Immature natural killer cell (primary cell): ENCODE measurements around the gene RPL38. TPM values are rescaled to one million over a fixed set of nuclear protein-coding genes. Genes with fewer than 3 reads are reported as not detected.

Experiments
- DNase-seq, 3 donors: peaks; one replicate each; pipeline ENCODE4 v3.0.0; 2022; ENCODE audit warnings: mixed read lengths in 1 of 3
- H3K27ac Mint-ChIP-seq, 6 donors: one replicate each; pipeline ENCODE4 v1.8.0; 2020; ENCODE audit warnings: mixed read lengths in 6 of 6, mild to moderate bottlenecking in 5 of 6, inconsistent platforms in 4 of 6, moderate library complexity in 3 of 6
- H3K27me3 Mint-ChIP-seq, 3 donors: one replicate each; pipeline ENCODE4 v1.8.0; 2020 to 2021; ENCODE audit warnings: low read depth in 3 of 3, mild to moderate bottlenecking in 3 of 3, mixed read lengths in 3 of 3, moderate library complexity in 3 of 3, inconsistent platforms in 1 of 3
- H3K36me3 Mint-ChIP-seq, 3 donors: one replicate each; pipeline ENCODE4 v1.8.0; 2020; ENCODE audit warnings: mixed read lengths in 3 of 3, inconsistent platforms in 2 of 3, mild to moderate bottlenecking in 2 of 3
- H3K4me1 Mint-ChIP-seq, 2 donors: one replicate each; pipeline ENCODE4 v1.8.0; 2020; ENCODE audit warnings: inconsistent platforms in 2 of 2, mild to moderate bottlenecking in 2 of 2, mixed read lengths in 2 of 2, moderate library complexity in 1 of 2
- H3K4me3 Mint-ChIP-seq, 5 donors: one replicate each; pipeline ENCODE4 v1.8.0; 2020; ENCODE audit warnings: mild to moderate bottlenecking in 5 of 5, mixed read lengths in 5 of 5, inconsistent platforms in 3 of 5, moderate library complexity in 3 of 5
- H3K9me3 Mint-ChIP-seq, 6 donors: one replicate each; pipeline ENCODE4 v1.8.0; 2020; ENCODE audit warnings: mild to moderate bottlenecking in 6 of 6, mixed read lengths in 6 of 6, inconsistent platforms in 4 of 6, moderate library complexity in 3 of 6
- polyA plus RNA-seq, 3 donors: library from polyadenylated mRNA; unstranded; fragments of 300-500 nt; fragmentation: Illumina TruSeq; gene quantifications; one replicate each; pipeline ENCODE4 v1.2.3, GENCODE V29; 2021

The RPL38 gene
- polyA plus RNA-seq, 3 donors from 2014 or later = 638 to 1,583 (median 956) TPM

GRCh38 chr17:74217037-74217730 lies 13.7 kb downstream of the RPL38 start:
- peaks cover 5 to 8% (median 5%) of the 10 kb centered on the region in 3 donors for H3K27me3 Mint-ChIP-seq
- no peaks in the 10 kb centered on the region for H3K9me3 Mint-ChIP-seq
- peaks cover 0 to 4% (median 4%) of the 10 kb centered on the region in 3 donors for H3K36me3 Mint-ChIP-seq
- H3K4me1 Mint-ChIP-seq = peaks cover 20 to 40% of the 10 kb centered on the region in 2 donors
- no peak overlapping the region for H3K27ac Mint-ChIP-seq
- no peak for DNase-seq
- H3K4me3 Mint-ChIP-seq = no peak overlapping the region

GRCh38 chr17:74217888-74218287 lies 14.4 kb downstream of the RPL38 start:
- H3K9me3 Mint-ChIP-seq = no peaks in the 10 kb centered on the region
- peaks cover 14 to 33% of the 10 kb centered on the region in 2 donors for H3K4me1 Mint-ChIP-seq
- H3K4me3 Mint-ChIP-seq = no peak overlapping the region
- no peak overlapping the region for H3K27ac Mint-ChIP-seq
- no peak for DNase-seq
- peaks cover 1 to 6% (median 3%) of the 10 kb centered on the region in 3 donors for H3K27me3 Mint-ChIP-seq
- H3K36me3 Mint-ChIP-seq = peaks cover 0 to 4% (median 4%) of the 10 kb centered on the region in 3 donors

- no peak for DNase-seq
- H3K36me3 Mint-ChIP-seq = peaks cover 0 to 4% (median 4%) of the 10 kb centered on the region in 3 donors
- no peak overlapping the region for H3K4me3 Mint-ChIP-seq
- H3K4me1 Mint-ChIP-seq = peaks cover 9 to 29% of the 10 kb centered on the region in 2 donors
- no peaks in the 10 kb centered on the region for H3K9me3 Mint-ChIP-seq
- no peak overlapping the region for H3K27ac Mint-ChIP-seq
- peaks cover 1 to 4% (median 3%) of the 10 kb centered on the region in 3 donors for H3K27me3 Mint-ChIP-seq
These were observed 15.0 kb downstream of the RPL38 start for GRCh38 chr17:74218436-74218835.

GRCh38 chr17:74219576-74220133 lies 16.2 kb downstream of the RPL38 start:
- no peak overlapping the region for H3K4me3 Mint-ChIP-seq
- no peaks in the 10 kb centered on the region for H3K9me3 Mint-ChIP-seq
- DNase-seq = no peak
- H3K36me3 Mint-ChIP-seq = peaks cover 8 to 9% (median 8%) of the 10 kb centered on the region in 3 donors
- peaks cover under 1 to 17% of the 10 kb centered on the region in 2 donors for H3K4me1 Mint-ChIP-seq
- H3K27ac Mint-ChIP-seq = peak overlapping the region in 1 of 6 donors; percentile 3
- H3K27me3 Mint-ChIP-seq = peaks cover 1 to 4% (median 3%) of the 10 kb centered on the region in 3 donors

- Mint-ChIP-seq H3K4me3 (no peak overlapping the region), H3K27me3 (peaks cover 1 to 4% (median 3%) of the 10 kb centered on the region in 3 donors), H3K27ac (no peak overlapping the region), H3K9me3 (no peaks in the 10 kb centered on the region), H3K4me1 (peaks cover 0 to 11% of the 10 kb centered on the region in 2 donors), H3K36me3 (peaks cover 8 to 9% (median 8%) of the 10 kb centered on the region in 3 donors)
- DNase-seq = no peak
These were observed 16.7 kb downstream of the RPL38 start for GRCh38 chr17:74220219-74220618.

GRCh38 chr17:74220946-74221818 lies 17.7 kb downstream of the RPL38 start:
- H3K27ac Mint-ChIP-seq = no peak overlapping the region

GRCh38 chr17:74222399-74222798 lies 18.9 kb downstream of the RPL38 start:
- Mint-ChIP-seq H3K9me3 (no peaks in the 10 kb centered on the region), H3K36me3 (peaks cover 8 to 13% (median 12%) of the 10 kb centered on the region in 3 donors), H3K27me3 (peaks cover 0 to 1% (median 1%) of the 10 kb centered on the region in 3 donors), H3K4me3 (no peak overlapping the region), H3K4me1 (no peaks in the 10 kb centered on the region), H3K27ac (no peak overlapping the region)
- DNase-seq = no peak

More at GRCh38 chr17:74220946-74221818, 17.7 kb downstream of the RPL38 start:
- Mint-ChIP-seq H3K4me3 (no peak overlapping the region), H3K36me3 (peaks cover 8 to 13% (median 12%) of the 10 kb centered on the region in 3 donors), H3K27me3 (peaks cover 1 to 3% (median 2%) of the 10 kb centered on the region in 3 donors), H3K4me1 (peaks cover 0 to 1% of the 10 kb centered on the region in 2 donors), H3K9me3 (no peaks in the 10 kb centered on the region)
- no peak for DNase-seq

- DNase-seq = no peak
- peaks cover 0 to 1% (median 0%) of the 10 kb centered on the region in 3 donors for H3K27me3 Mint-ChIP-seq
- peaks cover 8 to 13% (median 12%) of the 10 kb centered on the region in 3 donors for H3K36me3 Mint-ChIP-seq
- H3K4me1 Mint-ChIP-seq = no peaks in the 10 kb centered on the region
- H3K4me3 Mint-ChIP-seq = no peak overlapping the region
- H3K9me3 Mint-ChIP-seq = no peaks in the 10 kb centered on the region
- no peak overlapping the region for H3K27ac Mint-ChIP-seq
These were observed 20.4 kb downstream of the RPL38 start for GRCh38 chr17:74223901-74224300.

- DNase-seq = no peak
- H3K4me1 Mint-ChIP-seq = no peaks in the 10 kb centered on the region
- no peaks in the 10 kb centered on the region for H3K9me3 Mint-ChIP-seq
- no peak overlapping the region for H3K4me3 Mint-ChIP-seq
- no peak overlapping the region for H3K27ac Mint-ChIP-seq
- no peaks in the 10 kb centered on the region for H3K27me3 Mint-ChIP-seq
- H3K36me3 Mint-ChIP-seq = peaks cover 8 to 9% (median 8%) of the 10 kb centered on the region in 3 donors
These were observed 21.7 kb downstream of the RPL38 start for GRCh38 chr17:74224959-74225725.

GRCh38 chr17:74226252-74226651 lies 22.8 kb downstream of the RPL38 start:
- no peak for DNase-seq
- Mint-ChIP-seq H3K27ac (peak overlapping the region in 2 of 6 donors; percentile 13 to 25), H3K27me3 (no peaks in the 10 kb centered on the region), H3K4me3 (no peak overlapping the region), H3K36me3 (peaks cover 8 to 15% (median 10%) of the 10 kb centered on the region in 3 donors), H3K9me3 (no peaks in the 10 kb centered on the region), H3K4me1 (no peaks in the 10 kb centered on the region)

- H3K27me3 Mint-ChIP-seq = no peaks in the 10 kb centered on the region
- H3K27ac Mint-ChIP-seq = peak overlapping the region in 1 of 6 donors; percentile 11
- peaks cover 8 to 15% (median 10%) of the 10 kb centered on the region in 3 donors for H3K36me3 Mint-ChIP-seq
- no peak overlapping the region for H3K4me3 Mint-ChIP-seq
- H3K9me3 Mint-ChIP-seq = no peaks in the 10 kb centered on the region
- no peaks in the 10 kb centered on the region for H3K4me1 Mint-ChIP-seq
- DNase-seq = no peak
These were observed 24.0 kb downstream of the RPL38 start for GRCh38 chr17:74227271-74228080.

GRCh38 chr17:74228306-74228978 lies 25.0 kb downstream of the RPL38 start:
- no peaks in the 10 kb centered on the region for H3K9me3 Mint-ChIP-seq
- H3K36me3 Mint-ChIP-seq = peaks cover 8 to 15% (median 10%) of the 10 kb centered on the region in 3 donors
- no peaks in the 10 kb centered on the region for H3K4me1 Mint-ChIP-seq
- no peak overlapping the region for H3K4me3 Mint-ChIP-seq
- H3K27me3 Mint-ChIP-seq = peaks cover 0 to 2% (median 0%) of the 10 kb centered on the region in 3 donors
- no peak for DNase-seq
- peak overlapping the region in 1 of 6 donors; percentile 20 for H3K27ac Mint-ChIP-seq
